Epithelial cell of proximal tubule (primary cell): ENCODE measurements around the gene CDK6. TPM values are rescaled to one million over a fixed set of nuclear protein-coding genes. Genes with fewer than 3 reads are reported as not detected.
A peak's percentile ranks its signal among the peaks of the same experiment; 100 is the strongest.

Experiments
- DNase-seq: peaks from one replicate; pipeline ENCODE4 v3.0.0-alpha.2; 2011; ENCODE audit warnings: low read depth
- H3K4me3 ChIP-seq: 2 replicates; pipeline ENCODE4 v1.5.1; 2011; ENCODE audit warnings: low read depth, mild to moderate bottlenecking, low read length
- total RNA-seq: library from RNA; depleted of rRNA; stranded (reverse); fragments of >200 nt; gene quantifications from 2 replicates; pipeline ENCODE4 v1.2.3, GENCODE V29; 2015
- TF ChIP-seq, protein P1 (sequence below): conservative IDR thresholded peaks from 2 replicates; pipeline ENCODE4 v1.5.1; 2012; ENCODE audit warnings: low read depth, mild to moderate bottlenecking, low read length

Gene CDK6
- total RNA-seq, 1 donor from 2014 or later = 99.4 TPM

DNA sequence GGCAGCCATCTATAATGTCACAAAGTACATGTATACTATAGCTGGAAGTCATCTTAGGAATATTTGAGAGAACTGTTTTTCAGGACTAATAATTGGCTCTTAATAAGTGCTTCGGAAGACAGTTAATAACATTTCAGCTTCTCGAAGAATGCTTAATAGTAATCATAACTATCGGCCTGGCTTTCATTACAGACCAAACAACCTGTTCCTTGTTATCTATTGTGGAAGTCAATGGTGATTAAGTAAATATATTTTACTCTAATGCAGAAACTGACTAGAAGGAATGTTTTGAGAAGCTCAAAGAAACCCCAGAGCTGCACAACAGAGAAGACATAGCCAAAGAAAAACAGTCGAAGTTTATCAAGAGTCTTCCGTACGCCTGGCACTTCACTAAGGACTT is 139.4 kb downstream of the CDK6 start:
- DNase-seq = no peak
- TF ChIP-seq, protein P1, sequence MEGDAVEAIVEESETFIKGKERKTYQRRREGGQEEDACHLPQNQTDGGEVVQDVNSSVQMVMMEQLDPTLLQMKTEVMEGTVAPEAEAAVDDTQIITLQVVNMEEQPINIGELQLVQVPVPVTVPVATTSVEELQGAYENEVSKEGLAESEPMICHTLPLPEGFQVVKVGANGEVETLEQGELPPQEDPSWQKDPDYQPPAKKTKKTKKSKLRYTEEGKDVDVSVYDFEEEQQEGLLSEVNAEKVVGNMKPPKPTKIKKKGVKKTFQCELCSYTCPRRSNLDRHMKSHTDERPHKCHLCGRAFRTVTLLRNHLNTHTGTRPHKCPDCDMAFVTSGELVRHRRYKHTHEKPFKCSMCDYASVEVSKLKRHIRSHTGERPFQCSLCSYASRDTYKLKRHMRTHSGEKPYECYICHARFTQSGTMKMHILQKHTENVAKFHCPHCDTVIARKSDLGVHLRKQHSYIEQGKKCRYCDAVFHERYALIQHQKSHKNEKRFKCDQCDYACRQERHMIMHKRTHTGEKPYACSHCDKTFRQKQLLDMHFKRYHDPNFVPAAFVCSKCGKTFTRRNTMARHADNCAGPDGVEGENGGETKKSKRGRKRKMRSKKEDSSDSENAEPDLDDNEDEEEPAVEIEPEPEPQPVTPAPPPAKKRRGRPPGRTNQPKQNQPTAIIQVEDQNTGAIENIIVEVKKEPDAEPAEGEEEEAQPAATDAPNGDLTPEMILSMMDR = no peak
- H3K4me3 ChIP-seq = no peak overlapping the region

DNA sequence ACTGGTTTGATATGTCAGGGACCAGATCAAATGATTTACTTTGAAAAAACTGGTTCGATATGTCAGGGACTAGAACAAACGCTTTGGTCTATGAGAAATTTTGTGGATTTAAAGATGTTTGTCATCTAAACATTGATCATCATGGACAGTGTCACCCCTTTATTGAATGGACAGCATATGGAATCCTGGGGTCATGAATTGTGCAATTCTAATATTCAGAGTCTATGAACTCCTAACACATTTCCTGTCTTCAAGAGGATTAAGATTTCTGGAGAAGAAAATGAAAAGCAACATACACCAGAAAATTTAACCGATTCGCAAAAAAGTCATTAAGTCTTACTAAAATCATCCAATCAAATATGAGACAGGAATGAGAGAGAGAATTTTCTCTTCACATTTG is 139.8 kb downstream of the CDK6 start:
- TF ChIP-seq, protein P1 = no peak
- no peak for DNase-seq
- H3K4me3 ChIP-seq = no peak overlapping the region

DNA sequence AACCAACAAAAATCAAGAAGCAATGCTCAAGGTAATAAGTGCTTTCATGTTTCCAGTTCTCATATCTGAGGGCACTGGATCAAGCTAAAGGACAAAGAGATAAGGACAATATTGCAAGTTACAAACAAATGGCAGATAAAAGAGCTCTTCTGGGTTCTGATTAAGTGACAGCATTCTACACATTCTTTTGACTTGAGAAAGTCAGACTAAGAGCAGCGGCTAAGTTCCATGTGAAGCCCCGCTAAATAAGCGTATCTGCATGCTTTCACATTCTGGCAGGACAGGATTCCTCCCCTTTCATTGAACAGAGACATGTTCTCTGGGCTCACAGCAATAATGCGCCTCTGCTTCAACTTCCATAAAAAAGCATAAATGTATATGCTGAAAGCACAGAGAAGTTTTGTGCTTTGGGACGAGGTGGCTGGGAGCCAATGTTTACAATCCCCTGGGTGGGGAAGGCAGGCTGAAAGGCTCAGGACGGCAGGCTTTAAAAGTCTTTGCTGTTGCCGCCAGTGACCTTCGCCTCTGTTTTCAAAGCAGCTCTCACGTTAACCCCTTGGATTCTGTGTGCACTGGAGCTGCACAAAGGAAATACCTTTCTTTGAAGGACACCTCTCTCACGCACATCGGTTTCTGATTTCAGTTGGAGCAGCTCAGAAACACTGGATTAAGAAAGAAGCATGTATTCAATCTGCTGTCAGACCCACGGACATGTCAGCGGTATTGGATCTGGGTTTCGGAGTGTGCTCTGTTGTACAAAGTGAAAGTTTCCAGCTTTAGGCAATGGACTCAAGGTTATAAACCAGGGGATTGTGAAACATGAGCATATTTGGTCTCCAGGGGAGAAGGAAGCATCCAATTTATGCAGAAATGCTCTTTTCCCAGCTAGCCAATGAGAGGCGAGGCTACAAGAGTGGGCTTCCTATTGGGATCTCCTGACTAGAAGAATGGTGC is 140.8 kb downstream of the CDK6 start:
- TF ChIP-seq, protein P1 = no peak
- peak; percentile 72 for DNase-seq
- H3K4me3 ChIP-seq = peak overlapping the region; percentile 58

DNA sequence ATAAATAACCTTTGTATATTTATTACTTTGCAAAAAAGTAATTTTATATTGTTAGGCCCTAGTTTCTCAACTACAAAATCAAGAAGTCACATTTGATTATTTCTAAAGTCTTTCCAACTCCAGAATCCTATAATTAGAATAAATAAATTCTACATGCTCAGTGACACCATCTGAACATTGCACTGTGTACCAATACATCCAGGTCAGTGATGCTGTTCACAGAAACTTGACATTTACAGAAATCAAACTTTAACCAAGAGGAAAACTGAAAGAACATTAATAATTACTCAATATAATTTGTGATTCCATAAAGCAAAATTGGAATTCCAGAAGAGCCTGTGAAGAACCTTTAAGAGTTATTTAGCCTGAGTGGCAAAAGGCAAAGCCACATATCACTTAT is 142.2 kb downstream of the CDK6 start:
- no peak overlapping the region for H3K4me3 ChIP-seq
- DNase-seq = no peak
- TF ChIP-seq, protein P1 = no peak

DNA sequence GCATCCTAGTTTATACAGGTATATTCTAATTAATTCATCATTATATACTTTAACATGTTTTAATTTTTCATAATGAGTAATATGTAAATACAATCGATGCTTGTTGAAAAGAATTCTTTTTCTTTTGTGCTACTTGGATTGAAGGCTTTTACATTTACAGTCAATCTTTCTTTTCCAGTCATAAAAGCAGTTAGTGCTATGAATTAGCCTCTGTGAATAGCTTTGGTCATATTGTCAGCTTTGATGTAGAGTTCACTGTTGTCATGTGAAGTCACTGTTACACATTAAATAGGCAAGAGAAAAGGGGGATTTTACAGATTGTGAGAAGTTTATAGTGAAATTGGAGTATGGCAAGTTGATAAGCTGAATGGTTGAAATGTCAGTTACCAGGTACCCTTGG is 142.9 kb downstream of the CDK6 start:
- no peak for DNase-seq
- no peak overlapping the region for H3K4me3 ChIP-seq
- TF ChIP-seq, protein P1 = no peak

DNA sequence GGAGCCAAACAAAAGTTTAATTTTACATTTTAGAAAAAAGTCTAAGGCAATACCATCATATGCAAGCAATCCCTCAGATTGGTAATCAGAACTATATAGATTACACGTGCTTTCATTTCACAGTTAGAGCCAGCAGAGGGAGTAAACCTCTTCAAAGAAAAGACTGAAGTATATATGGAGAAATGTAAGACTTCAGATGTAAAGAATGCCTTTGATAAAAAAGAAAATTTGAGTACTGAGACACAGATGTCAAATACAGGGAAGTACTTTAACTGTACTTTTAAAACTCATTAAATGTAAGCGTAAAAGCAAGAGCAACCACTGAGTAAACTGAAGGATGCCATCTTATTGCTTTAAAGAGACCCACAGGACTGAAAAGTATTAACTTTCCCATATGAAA is 144.8 kb downstream of the CDK6 start:
- no peak overlapping the region for H3K4me3 ChIP-seq
- TF ChIP-seq, protein P1 = peak; percentile 64
- DNase-seq = no peak
